ENCODE measurements around the gene RPE. TPM values are rescaled to one million over a fixed set of nuclear protein-coding genes. Genes with fewer than 3 reads are reported as not detected.

The RPE gene
- total RNA-seq, 3 donors from 2014 or later, result 41.0 to 47.5 (median 41.7) TPM

DNA sequence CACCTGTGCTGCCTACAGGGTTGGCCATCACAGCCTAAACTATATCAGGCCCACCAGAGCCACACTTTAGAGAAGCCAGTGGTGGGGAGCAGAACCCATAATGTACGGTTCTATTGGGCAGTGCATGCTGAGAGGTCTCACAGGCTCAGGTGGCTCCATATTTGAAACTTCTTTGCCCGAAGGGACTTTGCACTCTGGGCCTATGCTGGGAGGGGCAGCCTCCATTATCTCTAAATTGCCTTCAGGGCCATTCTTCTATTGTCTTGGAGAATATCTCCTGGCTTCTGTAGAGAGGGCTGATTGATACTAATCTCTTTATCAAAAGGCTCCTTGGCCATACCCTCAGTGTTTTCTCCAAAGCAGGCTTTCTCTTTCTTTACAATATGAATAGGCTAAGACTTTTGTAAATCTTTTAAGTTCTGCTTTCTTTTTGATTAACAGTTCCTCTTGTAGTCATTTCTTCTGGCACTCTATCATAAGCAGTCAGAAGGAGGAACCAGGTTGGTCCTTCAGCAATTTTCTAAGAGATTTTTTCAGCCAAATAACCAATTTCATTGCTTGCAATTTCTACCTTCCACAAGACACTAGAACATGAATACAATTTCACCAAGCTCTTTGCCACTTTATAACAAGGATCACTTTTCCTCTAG lies 44.5 kb downstream of the RPE start:
- H3K4me3 ChIP-seq, result no peak overlapping the region
- no peak for DNase-seq
- no peaks in the 10 kb centered on the region for H3K4me1 ChIP-seq (ENCODE audit: low read depth)
- intact Hi-C loops (cut with DNase I, micrococcal nuclease), result no loop called here
- TF ChIP-seq, protein P1, sequence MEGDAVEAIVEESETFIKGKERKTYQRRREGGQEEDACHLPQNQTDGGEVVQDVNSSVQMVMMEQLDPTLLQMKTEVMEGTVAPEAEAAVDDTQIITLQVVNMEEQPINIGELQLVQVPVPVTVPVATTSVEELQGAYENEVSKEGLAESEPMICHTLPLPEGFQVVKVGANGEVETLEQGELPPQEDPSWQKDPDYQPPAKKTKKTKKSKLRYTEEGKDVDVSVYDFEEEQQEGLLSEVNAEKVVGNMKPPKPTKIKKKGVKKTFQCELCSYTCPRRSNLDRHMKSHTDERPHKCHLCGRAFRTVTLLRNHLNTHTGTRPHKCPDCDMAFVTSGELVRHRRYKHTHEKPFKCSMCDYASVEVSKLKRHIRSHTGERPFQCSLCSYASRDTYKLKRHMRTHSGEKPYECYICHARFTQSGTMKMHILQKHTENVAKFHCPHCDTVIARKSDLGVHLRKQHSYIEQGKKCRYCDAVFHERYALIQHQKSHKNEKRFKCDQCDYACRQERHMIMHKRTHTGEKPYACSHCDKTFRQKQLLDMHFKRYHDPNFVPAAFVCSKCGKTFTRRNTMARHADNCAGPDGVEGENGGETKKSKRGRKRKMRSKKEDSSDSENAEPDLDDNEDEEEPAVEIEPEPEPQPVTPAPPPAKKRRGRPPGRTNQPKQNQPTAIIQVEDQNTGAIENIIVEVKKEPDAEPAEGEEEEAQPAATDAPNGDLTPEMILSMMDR (IDR thresholded peaks at IDR 0.05), result no peak
- H3K9me3 ChIP-seq, result no peaks in the 10 kb centered on the region
- ATAC-seq, result no peak
- H3K36me3 ChIP-seq (ENCODE audit: low read depth), result no peaks in the 10 kb centered on the region

DNA sequence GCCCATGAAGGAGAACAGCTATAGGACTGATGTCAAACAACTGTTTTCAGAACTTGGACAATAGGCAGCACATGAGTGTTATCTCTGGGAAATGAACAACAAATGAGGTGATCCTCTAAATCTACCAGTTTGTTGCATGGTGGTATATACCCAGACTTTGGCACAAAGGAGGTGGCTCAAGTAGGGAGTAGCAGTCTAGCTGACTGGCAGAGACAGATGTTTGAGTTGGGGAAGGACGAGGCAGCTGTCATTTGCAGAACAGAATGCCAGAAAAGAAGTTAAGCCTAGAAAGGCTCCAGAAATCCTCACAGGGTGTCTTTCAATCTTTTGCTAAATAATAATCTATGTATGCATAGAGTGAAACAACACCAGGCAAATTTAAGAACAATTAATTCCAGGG lies 47.4 kb downstream of the RPE start:
- intact Hi-C loops (cut with DNase I, micrococcal nuclease), result no loop called here
- peaks cover 11% of the 10 kb centered on the region for H3K9me3 ChIP-seq
- no peaks in the 10 kb centered on the region for H3K36me3 ChIP-seq (ENCODE audit: low read depth)
- TF ChIP-seq, protein P1 (IDR thresholded peaks at IDR 0.05), result no peak
- DNase-seq (no peak), ATAC-seq (no peak)
- no peaks in the 10 kb centered on the region for H3K4me1 ChIP-seq (ENCODE audit: low read depth)
- H3K4me3 ChIP-seq, result no peak overlapping the region

GRCh38 chr2:210050885-210051284 lies 48.4 kb downstream of the RPE start:
- DNase-seq, result no peak
- Histone ChIP-seq H3K36me3 (ENCODE audit: low read depth) (no peaks in the 10 kb centered on the region), H3K4me3 (no peak overlapping the region), H3K4me1 (ENCODE audit: low read depth) (no peaks in the 10 kb centered on the region), H3K9me3 (peaks cover 11% of the 10 kb centered on the region)
- no peak for ATAC-seq
- intact Hi-C loops (cut with DNase I, micrococcal nuclease), result no loop called here
- TF ChIP-seq, protein P1 (IDR thresholded peaks at IDR 0.05), result no peak

- intact Hi-C loops (cut with DNase I, micrococcal nuclease), result no loop called here
- ATAC-seq (no peak), DNase-seq (no peak)
- H3K4me3 ChIP-seq, result no peak overlapping the region
- peaks cover 17% of the 10 kb centered on the region for H3K9me3 ChIP-seq
- H3K36me3 ChIP-seq (ENCODE audit: low read depth), result no peaks in the 10 kb centered on the region
- TF ChIP-seq, protein P1 (IDR thresholded peaks at IDR 0.05), result no peak
- no peaks in the 10 kb centered on the region for H3K4me1 ChIP-seq (ENCODE audit: low read depth)
Measured at GRCh38 chr2:210054696-210055095, 52.3 kb downstream of the RPE start.

DNA sequence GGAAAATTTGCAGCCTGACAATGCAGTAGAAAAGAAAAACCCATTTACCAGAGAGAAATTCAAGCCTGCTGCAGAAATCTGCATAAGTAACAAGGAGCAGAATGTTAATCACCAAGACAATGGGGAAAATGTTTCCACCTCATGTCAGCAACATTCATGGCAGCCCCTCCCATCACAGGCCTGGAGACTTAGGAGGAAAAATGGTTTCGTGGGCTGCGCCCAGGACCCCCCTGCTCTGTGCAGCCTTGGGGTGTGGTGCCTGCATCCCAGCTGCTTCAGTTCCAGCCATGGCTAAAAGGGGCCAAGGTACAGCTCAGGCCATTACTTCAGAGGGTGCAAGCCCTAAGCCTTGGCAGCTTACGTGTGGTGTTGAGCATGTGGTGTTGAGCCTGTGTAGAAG lies 53.4 kb downstream of the RPE start:
- Histone ChIP-seq H3K9me3 (peaks cover 17% of the 10 kb centered on the region), H3K4me3 (no peak overlapping the region), H3K36me3 (ENCODE audit: low read depth) (no peaks in the 10 kb centered on the region), H3K4me1 (ENCODE audit: low read depth) (no peaks in the 10 kb centered on the region)
- no peak for DNase-seq
- intact Hi-C loops (cut with DNase I, micrococcal nuclease), result no loop called here
- TF ChIP-seq, protein P1 (IDR thresholded peaks at IDR 0.05), result no peak
- no peak for ATAC-seq

GRCh38 chr2:210063306-210063705 lies 60.9 kb downstream of the RPE start:
- Histone ChIP-seq H3K4me1 (ENCODE audit: low read depth) (no peaks in the 10 kb centered on the region), H3K9me3 (no peaks in the 10 kb centered on the region), H3K36me3 (ENCODE audit: low read depth) (no peaks in the 10 kb centered on the region), H3K4me3 (no peak overlapping the region)
- TF ChIP-seq, protein P1 (IDR thresholded peaks at IDR 0.05), result no peak
- intact Hi-C loops (cut with DNase I, micrococcal nuclease), result no loop called here
- ATAC-seq (no peak), DNase-seq (no peak)
